HG03039 (cell line): ENCODE data around the gene RND2.

Source experiments
- ATAC-seq: cut with Tn5 transposase; IDR thresholded peaks from one replicate; pipeline ENCODE4 v1.9.1; 2021; ENCODE audit warnings: mild to moderate bottlenecking, moderate library complexity; ENCODE audit not compliant: unreplicated experiment

Gene RND2

GRCh38 chr17:43070872-43071271, 45.8 kb downstream of the RND2 start:
- no peak for ATAC-seq

DNA sequence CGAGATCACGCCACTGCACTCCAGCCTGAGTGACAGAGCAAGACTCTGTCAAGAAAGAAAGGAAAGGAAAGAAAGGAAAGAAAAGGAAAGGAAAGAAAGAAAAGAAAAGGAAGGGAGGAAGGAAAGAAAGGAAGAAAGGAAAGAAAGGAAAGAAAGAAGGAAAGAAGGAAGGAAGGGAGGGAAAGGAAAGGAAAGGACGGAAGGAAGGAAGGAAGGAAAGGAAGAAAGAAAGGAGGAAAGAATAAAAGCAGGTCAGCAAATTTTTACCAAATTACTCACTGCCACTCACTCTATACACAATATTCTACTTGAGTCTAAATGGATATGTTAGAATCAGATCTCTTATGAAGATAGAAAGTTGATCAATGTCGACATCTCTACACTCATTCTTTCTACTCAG, 49.8 kb downstream of the RND2 start:
- no peak for ATAC-seq

- ATAC-seq, result no peak
Observed at GRCh38 chr17:43079641-43080302, 54.7 kb downstream of the RND2 start.
